Measurements from ENCODE around the gene SPEN.

SPEN gene

GRCh38 chr1:15953294-15953771 is 105.8 kb downstream of the SPEN start:
- Histone ChIP-seq H3K36me3 (ENCODE audit: control insufficient read depth, low read length) (peaks cover 52% of the 10 kb centered on the region), H4K20me1 (ENCODE audit: control insufficient read depth, insufficient read depth, low read depth, low read length) (peaks cover 6% of the 10 kb centered on the region; the same call in 1 of the 2 replicates), H3K27me3 (ENCODE audit: control insufficient read depth, low read length) (no peaks in the 10 kb centered on the region), H3K9me2 (replicated peaks; ENCODE audit: control insufficient read depth, low read length) (no peaks in the 10 kb centered on the region), H3K27ac (ENCODE audit: low read depth, low read length) (no peak overlapping the region), H3K4me3 (ENCODE audit: low read length) (no peak overlapping the region), H3F3A (ENCODE audit: control insufficient read depth, insufficient read depth) (peaks cover 3% of the 10 kb centered on the region; the same call in 1 of the 2 replicates), H3K4me1 (ENCODE audit: control insufficient read depth, low read length) (no peaks in the 10 kb centered on the region; the same call in 1 of the 2 replicates), H3K4me2 (ENCODE audit: low read length) (no peak overlapping the region), H3K79me2 (ENCODE audit: control insufficient read depth, low read length) (peaks cover 76% of the 10 kb centered on the region), H3K9me3 (ENCODE audit: control insufficient read depth, insufficient read depth, low read length) (no peaks in the 10 kb centered on the region)
- TF ChIP-seq CTCF (IDR thresholded peaks at IDR 0.05; ENCODE audit: low read depth, low read length, poor library complexity, severe bottlenecking): no peak
- TF ChIP-seq EZH2phosphoT487 (IDR thresholded peaks at IDR 0.05; ENCODE audit: borderline replicate concordance, low read length): no peak

GRCh38 chr1:15953791-15954241 is 106.3 kb downstream of the SPEN start:
- peaks cover 6% of the 10 kb centered on the region; the same call in 1 of the 2 replicates for H4K20me1 ChIP-seq (ENCODE audit: control insufficient read depth, insufficient read depth, low read depth, low read length)
- TF ChIP-seq EZH2phosphoT487 (IDR thresholded peaks at IDR 0.05; ENCODE audit: borderline replicate concordance, low read length) (no peak), CTCF (IDR thresholded peaks at IDR 0.05; ENCODE audit: low read depth, low read length, poor library complexity, severe bottlenecking) (no peak)
- H3F3A ChIP-seq (ENCODE audit: control insufficient read depth, insufficient read depth): peaks cover 3% of the 10 kb centered on the region; the same call in 1 of the 2 replicates
- H3K27ac ChIP-seq (ENCODE audit: low read depth, low read length): no peak overlapping the region
- no peak overlapping the region for H3K4me3 ChIP-seq (ENCODE audit: low read length)
- peaks cover 47% of the 10 kb centered on the region for H3K36me3 ChIP-seq (ENCODE audit: control insufficient read depth, low read length)
- no peaks in the 10 kb centered on the region for H3K9me3 ChIP-seq (ENCODE audit: control insufficient read depth, insufficient read depth, low read length)
- H3K27me3 ChIP-seq (ENCODE audit: control insufficient read depth, low read length): no peaks in the 10 kb centered on the region
- H3K79me2 ChIP-seq (ENCODE audit: control insufficient read depth, low read length): peaks cover 74% of the 10 kb centered on the region
- H3K4me1 ChIP-seq (ENCODE audit: control insufficient read depth, low read length): no peaks in the 10 kb centered on the region; the same call in 1 of the 2 replicates
- H3K4me2 ChIP-seq (ENCODE audit: low read length): no peak overlapping the region
- H3K9me2 ChIP-seq (replicated peaks; ENCODE audit: control insufficient read depth, low read length): no peaks in the 10 kb centered on the region

- no peaks in the 10 kb centered on the region for H3K9me2 ChIP-seq (replicated peaks; ENCODE audit: control insufficient read depth, low read length)
- peaks cover 6% of the 10 kb centered on the region; the same call in 1 of the 2 replicates for H4K20me1 ChIP-seq (ENCODE audit: control insufficient read depth, insufficient read depth, low read depth, low read length)
- no peak overlapping the region for H3K4me2 ChIP-seq (ENCODE audit: low read length)
- H3F3A ChIP-seq (ENCODE audit: control insufficient read depth, insufficient read depth): peaks cover 5% of the 10 kb centered on the region; the same call in 1 of the 2 replicates
- no peaks in the 10 kb centered on the region; the same call in 1 of the 2 replicates for H3K4me1 ChIP-seq (ENCODE audit: control insufficient read depth, low read length)
- H3K79me2 ChIP-seq (ENCODE audit: control insufficient read depth, low read length): peaks cover 70% of the 10 kb centered on the region
- H3K27ac ChIP-seq (ENCODE audit: low read depth, low read length): no peak overlapping the region
- H3K36me3 ChIP-seq (ENCODE audit: control insufficient read depth, low read length): peaks cover 42% of the 10 kb centered on the region
- H3K9me3 ChIP-seq (ENCODE audit: control insufficient read depth, insufficient read depth, low read length): no peaks in the 10 kb centered on the region
- H3K4me3 ChIP-seq (ENCODE audit: low read length): no peak overlapping the region
- H3K27me3 ChIP-seq (ENCODE audit: control insufficient read depth, low read length): no peaks in the 10 kb centered on the region
- TF ChIP-seq CTCF (IDR thresholded peaks at IDR 0.05; ENCODE audit: low read depth, low read length, poor library complexity, severe bottlenecking): no peak
- TF ChIP-seq EZH2phosphoT487 (IDR thresholded peaks at IDR 0.05; ENCODE audit: borderline replicate concordance, low read length): no peak
These were observed 106.8 kb downstream of the SPEN start for GRCh38 chr1:15954316-15954715.

Data from DOHH2 (cell line).